Measurements from ENCODE around the gene ADO.

The ADO gene

GRCh38 chr10:62792261-62792660 lies 12.3 kb upstream of the ADO start:
- in situ Hi-C loops (cut with MboI; ENCODE audit: low sequenced_read_pairs) = no loop called here

- in situ Hi-C loops (cut with MboI; ENCODE audit: low sequenced_read_pairs) = no loop called here
Observed at GRCh38 chr10:62794306-62794705, 10.2 kb upstream of the ADO start.

GRCh38 chr10:62795100-62795499 lies 9.4 kb upstream of the ADO start:
- in situ Hi-C loops (cut with MboI; ENCODE audit: low sequenced_read_pairs) = no loop called here

GRCh38 chr10:62795762-62796161 lies 8.8 kb upstream of the ADO start:
- in situ Hi-C loops (cut with MboI; ENCODE audit: low sequenced_read_pairs) = no loop called here

GRCh38 chr10:62796896-62797295 lies 7.6 kb upstream of the ADO start:
- in situ Hi-C loops (cut with MboI; ENCODE audit: low sequenced_read_pairs) = no loop called here

- in situ Hi-C loops (cut with MboI; ENCODE audit: low sequenced_read_pairs) = no loop called here
Observed at GRCh38 chr10:62801871-62802270, 2.6 kb upstream of the ADO start.

- in situ Hi-C loops (cut with MboI; ENCODE audit: low sequenced_read_pairs) = no loop called here
Observed at GRCh38 chr10:62803724-62804355, 680 bp upstream of the ADO start.

GRCh38 chr10:62805231-62806099 lies 945 bp downstream of the ADO start:
- in situ Hi-C loops (cut with MboI; ENCODE audit: low sequenced_read_pairs) = no loop called here

- in situ Hi-C loops (cut with MboI; ENCODE audit: low sequenced_read_pairs) = no loop called here
Observed at GRCh38 chr10:62806251-62806650, 1.7 kb downstream of the ADO start.

GRCh38 chr10:62810156-62810902 lies 5.8 kb downstream of the ADO start:
- in situ Hi-C loops (cut with MboI; ENCODE audit: low sequenced_read_pairs) = no loop called here

- in situ Hi-C loops (cut with MboI; ENCODE audit: low sequenced_read_pairs) = no loop called here
Observed at GRCh38 chr10:62811159-62811875, 6.8 kb downstream of the ADO start.

- in situ Hi-C loops (cut with MboI; ENCODE audit: low sequenced_read_pairs) = no loop called here
Observed at GRCh38 chr10:62812672-62813439, 8.3 kb downstream of the ADO start.

- in situ Hi-C loops (cut with MboI; ENCODE audit: low sequenced_read_pairs) = no loop called here
Observed at GRCh38 chr10:62813453-62813852, 8.9 kb downstream of the ADO start.

- in situ Hi-C loops (cut with MboI; ENCODE audit: low sequenced_read_pairs) = no loop called here
Observed at GRCh38 chr10:62813981-62814380, 9.5 kb downstream of the ADO start.

GRCh38 chr10:62814756-62815380 lies 10.3 kb downstream of the ADO start:
- in situ Hi-C loops (cut with MboI; ENCODE audit: low sequenced_read_pairs) = no loop called here

- in situ Hi-C loops (cut with MboI; ENCODE audit: low sequenced_read_pairs) = no loop called here
Observed at GRCh38 chr10:62815381-62816075, 11.0 kb downstream of the ADO start.

GRCh38 chr10:62816076-62816330 lies 11.5 kb downstream of the ADO start:
- in situ Hi-C loops (cut with MboI; ENCODE audit: low sequenced_read_pairs) = no loop called here

- in situ Hi-C loops (cut with MboI; ENCODE audit: low sequenced_read_pairs) = no loop called here
Observed at GRCh38 chr10:62816331-62817120, 12.0 kb downstream of the ADO start, which contains the start of gene EGR2. Gene EGR2, minus strand, starts transcription at chr10:62816366. Its CDS starts 337 bp downstream, at chr10:62816029.

Data from hTERT RPE-1 (cell line).